AG09309 (cell line): ENCODE data around the gene SYT13.

Experiments
- DNase-seq: peaks from one replicate; pipeline ENCODE4 v3.0.0-alpha.2; 2010; ENCODE audit warnings: low read depth
- H3K4me3 ChIP-seq: 2 replicates; pipeline ENCODE4 v1.5.1; 2011; ENCODE audit warnings: mild to moderate bottlenecking, low read depth, low read length, moderate library complexity; ENCODE audit not compliant: control insufficient read depth
- CTCF ChIP-seq: IDR thresholded peaks from 2 replicates; pipeline ENCODE4 v1.5.1; 2011; ENCODE audit warnings: mild to moderate bottlenecking, low read depth, low read length, inconsistent platforms; ENCODE audit not compliant: insufficient read depth, control insufficient read depth; ENCODE audit errors: missing control alignments

SYT13 gene

GRCh38 chr11:45285930-45286632 lies at the start of gene SYT13:
SYT13 (minus strand) TSS chr11:45286341; CDS start chr11:45286207, 134 bp downstream.
- no peak for TF ChIP-seq CTCF
- no peak for DNase-seq
- H3K4me3 ChIP-seq = no peak within 1 kb of the TSS

GRCh38 chr11:45335434-45335833 lies 49.3 kb upstream of the SYT13 start:
- no peak for TF ChIP-seq CTCF
- DNase-seq = no peak
- H3K4me3 ChIP-seq = no peak overlapping the region

- no peak for TF ChIP-seq CTCF
- no peak for DNase-seq
- H3K4me3 ChIP-seq = no peak overlapping the region
Observed at GRCh38 chr11:45334836-45335235, 48.7 kb upstream of the SYT13 start.

GRCh38 chr11:45334410-45334809 lies 48.3 kb upstream of the SYT13 start:
- no peak for DNase-seq
- H3K4me3 ChIP-seq = no peak overlapping the region
- no peak for TF ChIP-seq CTCF

GRCh38 chr11:45333001-45333971 lies 47.1 kb upstream of the SYT13 start:
- DNase-seq = peak; percentile 42
- H3K4me3 ChIP-seq = peak overlapping the region; percentile 9
- no peak for TF ChIP-seq CTCF

GRCh38 chr11:45332276-45332934 lies 46.3 kb upstream of the SYT13 start:
- DNase-seq = no peak
- TF ChIP-seq CTCF = peak; percentile 59
- no peak overlapping the region for H3K4me3 ChIP-seq
